OCI-M2 (cell line): ENCODE measurements around the gene LAPTM5.

Source experiments
- DNase-seq: peaks from one replicate; lab custom pipeline; 2025; ENCODE audit not compliant: unreplicated experiment; lab: John Stamatoyannopoulos, UW

The LAPTM5 gene

DNA sequence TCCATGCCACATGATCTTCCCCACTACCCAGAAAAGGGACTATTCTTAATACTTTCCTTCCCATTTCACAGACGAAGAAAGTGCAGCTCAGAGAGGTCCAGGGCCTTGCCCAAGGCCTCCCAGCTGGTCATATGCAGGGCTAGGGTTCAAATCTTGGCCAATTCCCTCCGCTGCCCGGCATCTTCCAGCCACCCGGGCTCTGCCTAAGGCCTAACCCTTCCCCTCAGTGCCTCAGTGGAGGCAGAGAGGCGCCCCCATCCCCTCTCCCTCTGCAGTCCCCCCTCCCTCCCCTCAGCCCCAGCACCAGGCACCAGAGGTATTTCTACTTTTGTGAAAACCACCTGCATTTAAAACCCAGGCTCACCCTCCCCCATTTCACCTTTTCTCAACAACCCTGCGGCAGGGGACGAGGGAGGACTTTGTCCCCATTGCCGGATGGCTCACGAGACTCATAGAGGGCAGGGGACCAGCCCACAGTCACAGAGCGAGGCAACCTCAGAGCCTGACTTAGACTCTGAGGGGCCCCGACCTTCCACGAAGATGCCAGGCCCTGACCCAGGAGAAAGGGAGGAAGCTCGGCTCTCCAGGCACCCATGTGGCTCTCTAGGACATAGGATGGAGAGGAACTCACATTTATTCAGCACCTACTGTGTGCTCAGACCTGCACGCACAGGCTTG, 12.3 kb downstream of the LAPTM5 start:
- DNase-seq, result no peak

GRCh38 chr1:30744060-30744756, 13.4 kb downstream of the LAPTM5 start:
- no peak for DNase-seq

GRCh38 chr1:30743584-30744059, 14.0 kb downstream of the LAPTM5 start:
- no peak for DNase-seq

- no peak for DNase-seq
Observed at GRCh38 chr1:30742963-30743559, 14.5 kb downstream of the LAPTM5 start.

GRCh38 chr1:30742300-30742962, 15.1 kb downstream of the LAPTM5 start:
- no peak for DNase-seq

GRCh38 chr1:30741239-30741894, 16.2 kb downstream of the LAPTM5 start:
- DNase-seq, result no peak

- no peak for DNase-seq
Observed at GRCh38 chr1:30740251-30741238, 17.0 kb downstream of the LAPTM5 start.

DNA sequence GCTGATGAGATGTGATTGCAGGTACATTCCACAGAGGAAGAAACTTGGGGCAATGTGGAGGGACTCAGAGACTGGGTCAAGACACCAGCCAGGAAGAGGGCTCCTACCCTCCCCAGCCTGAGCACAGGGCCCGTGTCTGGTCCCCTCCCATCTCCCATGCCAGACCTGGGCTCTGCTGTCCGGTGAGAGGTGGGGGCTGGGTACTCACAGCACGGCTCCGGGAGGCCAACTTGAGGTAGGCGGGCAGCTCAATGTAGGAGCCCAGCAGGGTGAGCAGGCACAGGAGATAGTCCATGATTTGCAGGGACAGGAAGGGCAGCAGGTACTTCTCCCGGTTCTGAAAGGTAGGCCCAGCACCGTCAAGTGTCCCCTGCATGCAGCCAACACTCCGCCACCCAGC, 18.0 kb downstream of the LAPTM5 start:
- no peak for DNase-seq

GRCh38 chr1:30738715-30739559, 18.6 kb downstream of the LAPTM5 start:
- no peak for DNase-seq

DNA sequence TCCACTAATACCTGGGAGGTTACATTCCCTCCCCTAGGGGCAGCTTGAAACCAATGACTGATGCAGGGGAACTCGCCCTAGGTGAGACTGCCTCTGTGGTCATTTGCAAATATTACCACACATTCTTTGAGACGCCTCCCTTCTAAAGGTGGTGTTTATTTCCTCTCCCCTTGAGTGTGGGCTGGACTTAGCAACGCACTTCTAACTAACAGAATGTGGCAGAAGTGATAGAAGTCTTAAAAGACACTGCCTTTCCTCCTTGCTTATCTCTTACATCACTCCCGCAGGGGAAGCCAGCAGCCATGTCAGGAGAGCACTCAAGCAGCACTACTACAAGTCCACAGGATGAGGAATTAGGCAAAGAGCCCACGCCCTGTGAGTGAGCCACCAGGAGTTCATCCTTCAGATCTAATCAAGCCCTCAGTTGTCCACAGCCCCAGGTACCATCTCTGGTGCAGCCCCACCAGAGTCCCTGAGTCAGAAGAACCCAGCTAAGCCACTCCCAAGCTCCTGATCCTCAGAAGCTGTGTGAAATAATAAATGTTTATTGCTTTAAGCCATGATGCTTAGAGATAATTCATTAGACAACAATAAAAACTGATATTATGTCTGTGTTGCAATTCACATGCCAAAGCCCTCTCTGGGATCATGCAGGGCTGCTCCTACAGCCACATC, 19.4 kb downstream of the LAPTM5 start:
- no peak for DNase-seq

GRCh38 chr1:30737357-30738039, 20.1 kb downstream of the LAPTM5 start:
- no peak for DNase-seq

DNA sequence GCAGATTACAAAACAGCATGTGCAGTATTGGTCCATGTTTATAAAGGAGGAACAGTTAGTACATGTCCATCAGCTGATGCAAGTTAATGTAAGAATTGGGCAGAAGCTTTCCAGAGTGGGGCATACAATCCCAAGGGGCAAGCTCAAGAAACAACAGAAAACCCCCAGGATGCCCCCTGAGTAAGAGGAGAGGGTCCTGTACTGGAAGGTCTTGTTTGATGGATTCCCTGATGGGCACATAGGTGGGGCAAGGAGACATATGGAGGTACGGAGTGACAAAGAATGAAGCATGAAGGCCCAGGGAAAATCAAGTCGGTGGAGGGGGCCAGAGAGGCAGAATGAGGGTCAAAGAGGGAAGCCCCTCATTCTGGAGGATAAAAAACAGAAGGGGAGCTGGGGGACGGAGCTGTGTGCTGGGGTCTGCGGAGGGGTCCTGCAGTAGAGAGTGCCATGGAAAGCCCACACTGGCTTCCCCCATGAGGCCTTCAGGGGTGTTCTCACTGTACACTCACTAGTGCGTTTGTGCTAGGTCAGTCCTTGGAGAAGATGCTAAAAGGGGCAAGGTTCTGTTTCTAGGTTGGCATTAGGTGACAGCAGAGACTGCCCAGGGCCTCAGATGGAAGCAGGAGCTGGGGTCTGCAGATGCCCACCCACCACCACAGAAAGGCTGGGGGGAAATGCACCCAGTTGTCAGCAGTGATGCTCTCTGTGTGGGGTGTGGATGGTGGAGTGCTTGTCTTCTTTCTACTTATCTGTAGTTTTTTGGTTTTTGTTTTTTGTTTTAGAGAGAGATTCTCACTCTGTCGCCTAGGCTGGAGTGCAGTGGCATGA, 21.7 kb downstream of the LAPTM5 start:
- no peak for DNase-seq

DNA sequence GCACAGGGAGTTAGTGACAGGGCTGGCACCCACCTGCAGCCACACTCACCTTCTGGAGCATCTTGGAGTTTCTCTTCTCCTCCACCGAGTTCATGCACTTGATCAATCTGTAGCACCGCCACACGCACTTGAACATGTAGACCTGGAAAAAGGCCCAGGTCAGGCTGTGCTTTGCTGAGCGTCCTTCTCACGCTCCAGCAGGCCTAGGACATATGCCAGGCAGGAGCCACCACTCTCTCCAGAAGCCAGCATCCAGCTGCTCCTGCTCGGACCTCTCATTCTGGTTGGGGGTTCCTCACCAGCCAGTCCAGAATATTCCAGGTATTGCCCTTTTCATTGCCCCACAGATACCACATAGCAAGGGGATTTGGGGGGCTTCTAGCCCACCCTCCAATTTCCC, 22.4 kb downstream of the LAPTM5 start:
- DNase-seq, result no peak

DNA sequence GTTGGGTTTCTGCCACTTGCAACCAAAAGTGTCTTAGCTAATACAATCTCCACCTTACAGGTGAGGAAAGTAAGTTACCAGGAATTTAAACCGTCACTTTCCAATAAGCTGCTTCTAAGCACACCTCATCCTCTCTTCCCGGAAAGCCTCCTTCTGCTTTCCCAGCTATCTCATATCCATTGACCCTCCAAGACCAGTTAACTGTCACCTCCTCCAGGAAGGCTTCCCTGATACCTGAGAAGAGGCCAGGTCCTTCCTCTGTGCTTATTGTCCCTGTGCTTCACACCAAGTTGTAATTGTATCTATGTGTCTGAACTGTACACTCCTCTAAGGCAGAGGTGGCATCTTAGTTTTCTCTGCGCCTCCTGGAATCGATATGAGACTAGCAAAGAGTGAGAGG, 23.0 kb downstream of the LAPTM5 start:
- no peak for DNase-seq

DNA sequence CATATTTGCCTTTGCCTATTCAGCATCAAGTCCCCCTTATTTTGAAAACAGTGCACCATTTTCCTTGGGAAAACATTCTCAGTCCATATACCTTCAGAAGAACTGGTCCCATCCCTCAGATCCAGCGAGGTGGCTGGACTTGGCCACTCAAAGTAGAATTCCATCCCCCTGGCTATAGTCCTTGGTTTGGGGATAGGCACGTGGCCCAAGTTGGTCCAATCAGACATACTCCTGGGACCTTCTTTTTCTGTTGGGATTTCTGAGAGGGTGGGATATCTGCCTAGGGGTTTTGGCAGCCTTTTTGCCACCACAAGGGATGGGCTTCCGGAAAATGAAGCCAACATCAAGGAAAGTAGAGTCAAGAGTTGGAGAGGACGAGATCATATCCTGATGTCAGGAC, 23.5 kb downstream of the LAPTM5 start:
- DNase-seq, result no peak

- DNase-seq, result no peak
Observed at GRCh38 chr1:30733493-30733892, 24.1 kb downstream of the LAPTM5 start.
